Panc1 (cell line): Measurements from ENCODE around the gene ATP6V1B1. TPM values are rescaled to one million over a fixed set of nuclear protein-coding genes. Genes with fewer than 3 reads are reported as not detected.

ENCODE experiments used
- ATAC-seq: fragments of 200-7000 bp; cut with Tn5 transposase; 2 replicates; pipeline ENCODE4 v1.9.1; 2020; ENCODE audit warnings: mild to moderate bottlenecking, moderate library complexity
- Bru-seq: library from RNA; stranded (reverse); fragments of 400-500 nt; gene quantifications from one replicate; lab custom pipeline; 2021; lab: Mats Ljungman, UMichigan
- BruChase-seq, 2 experiments: library from RNA; stranded (reverse); fragments of 400-500 nt; gene quantifications; one replicate each; lab custom pipeline; 2021; lab: Mats Ljungman, UMichigan
- BruUV-seq: library from RNA; stranded (reverse); fragments of 400-500 nt; replicated peaks from 2 replicates; lab custom pipeline; 2021; lab: Mats Ljungman, UMichigan
- CTCF ChIA-PET: fragments of 300-600 bp; sonication (Branson Sonifier 250); formaldehyde crosslinking; loops from one replicate; lab custom pipeline; 2022; ENCODE audit warnings: antibody characterized with exemption; lab: Charles Lee
- POLR2A ChIA-PET: fragments of 300-600 bp; sonication (Branson Sonifier 250); formaldehyde crosslinking; loops from one replicate; lab custom pipeline; 2022; ENCODE audit warnings: antibody characterized with exemption; lab: Charles Lee
- DNase-seq: peaks from one replicate; pipeline ENCODE4 v3.0.0-alpha.2; 2010; ENCODE audit warnings: low read depth, low spot score
- H3K27ac ChIP-seq: 2 replicates; pipeline ENCODE4 v1.5.1; 2011; ENCODE audit warnings: mild to moderate bottlenecking, low read length, inconsistent platforms
- H3K27me3 ChIP-seq: fragments of 200-500 bp; sonication (Bioruptor generic); 2 replicates; pipeline ENCODE4 v1.6.0; 2014; ENCODE audit warnings: low read length, inconsistent platforms; ENCODE audit not compliant: control insufficient read depth, insufficient read depth
- H3K36me3 ChIP-seq: fragments of 200-500 bp; sonication (Bioruptor generic); 2 replicates; pipeline ENCODE4 v1.5.1; 2014; ENCODE audit warnings: inconsistent platforms, mild to moderate bottlenecking, low read length, moderate library complexity; ENCODE audit not compliant: control insufficient read depth, insufficient read depth
- H3K4me1 ChIP-seq: 2 replicates; pipeline ENCODE4 v1.5.1; 2011; ENCODE audit warnings: inconsistent platforms, mild to moderate bottlenecking, low read length, moderate library complexity; ENCODE audit not compliant: control insufficient read depth, insufficient read depth
- H3K4me3 ChIP-seq, 2 experiments: 2 replicates each; pipeline ENCODE4 v1.5.1; 2011 to 2012; ENCODE audit warnings: low read depth in 2 of 2, low read length in 2 of 2, mild to moderate bottlenecking in 2 of 2, inconsistent platforms in 1 of 2, moderate library complexity in 1 of 2
- H3K9me3 ChIP-seq: fragments of 200-500 bp; sonication (Bioruptor generic); 2 replicates; pipeline ENCODE4 v1.5.1; 2014; ENCODE audit warnings: low read depth, mild to moderate bottlenecking, inconsistent platforms, low read length, moderate library complexity; ENCODE audit not compliant: control insufficient read depth, insufficient read depth
- POLR2AphosphoS5 ChIP-seq: IDR thresholded peaks from 2 replicates; pipeline ENCODE4 v1.6.1; 2012; ENCODE audit warnings: mild to moderate bottlenecking, low read depth, low read length, moderate library complexity
- SIN3A ChIP-seq: IDR thresholded peaks from 2 replicates; pipeline ENCODE4 v1.6.1; 2012; ENCODE audit warnings: low read depth, mild to moderate bottlenecking, low read length, moderate library complexity, borderline replicate concordance; ENCODE audit not compliant: insufficient read depth
- TCF7L2 ChIP-seq: IDR thresholded peaks from 2 replicates; pipeline ENCODE4 v1.6.1; 2011; ENCODE audit warnings: mild to moderate bottlenecking, low read depth, low read length, inconsistent platforms
- in situ Hi-C: cut with HindIII; loops from 2 replicates; pipeline ENCODE4 v1.10.0; 2016; ENCODE audit warnings: low sequenced_read_pairs, low pct_unique_long_range_greater_than_20kb
- intact Hi-C: fragments of 100-400 bp; cut with micrococcal nuclease; formaldehyde crosslinking; loops from one replicate; pipeline ENCODE4 v1.10.0; 2022; ENCODE audit not compliant: unreplicated experiment
- long read RNA-seq: library from polyadenylated mRNA; unstranded; transcript quantifications from one replicate; pipeline ENCODE4 v2.0.0, GENCODE V29; 2021; ENCODE audit not compliant: unreplicated experiment
- polyA plus RNA-seq: library from polyadenylated mRNA; unstranded; fragments of >200 nt; gene quantifications from one replicate; pipeline ENCODE4 v1.2.1, GENCODE V29; 2012; ENCODE audit warnings: missing spikeins; ENCODE audit not compliant: insufficient read length
- total RNA-seq: library from RNA; stranded (reverse); gene quantifications from one replicate; pipeline ENCODE4 v1.2.1, GENCODE V29; 2021; ENCODE audit not compliant: unreplicated experiment
- TF ChIP-seq, protein P1 (sequence below): fragments of 450-650 bp; IDR thresholded peaks from 2 replicates; pipeline ENCODE4 v1.5.1; 2017; ENCODE audit warnings: mild to moderate bottlenecking
- TF ChIP-seq, protein P2 (sequence below), 2 experiments: IDR thresholded peaks; 2 replicates each; pipeline ENCODE4 v1.6.1; 2011 to 2012; ENCODE audit warnings: low read depth in 2 of 2, control low read depth in 1 of 2, low read length in 1 of 2, mild to moderate bottlenecking in 1 of 2, moderate library complexity in 1 of 2; ENCODE audit not compliant: insufficient read depth in 1 of 2

Gene ATP6V1B1
- total RNA-seq (0.18 TPM), Bru-seq, nascent RNA (percentile 22 among the genes with signal in this experiment), BruChase-seq, experiment 1, labeled RNA remaining after a 2-hour chase (percentile 24 among the genes with signal in this experiment), BruChase-seq, experiment 2, labeled RNA remaining after a 6-hour chase (percentile 26 among the genes with signal in this experiment)
- not detected for polyA plus RNA-seq
- long read RNA-seq: 0 reads

DNA sequence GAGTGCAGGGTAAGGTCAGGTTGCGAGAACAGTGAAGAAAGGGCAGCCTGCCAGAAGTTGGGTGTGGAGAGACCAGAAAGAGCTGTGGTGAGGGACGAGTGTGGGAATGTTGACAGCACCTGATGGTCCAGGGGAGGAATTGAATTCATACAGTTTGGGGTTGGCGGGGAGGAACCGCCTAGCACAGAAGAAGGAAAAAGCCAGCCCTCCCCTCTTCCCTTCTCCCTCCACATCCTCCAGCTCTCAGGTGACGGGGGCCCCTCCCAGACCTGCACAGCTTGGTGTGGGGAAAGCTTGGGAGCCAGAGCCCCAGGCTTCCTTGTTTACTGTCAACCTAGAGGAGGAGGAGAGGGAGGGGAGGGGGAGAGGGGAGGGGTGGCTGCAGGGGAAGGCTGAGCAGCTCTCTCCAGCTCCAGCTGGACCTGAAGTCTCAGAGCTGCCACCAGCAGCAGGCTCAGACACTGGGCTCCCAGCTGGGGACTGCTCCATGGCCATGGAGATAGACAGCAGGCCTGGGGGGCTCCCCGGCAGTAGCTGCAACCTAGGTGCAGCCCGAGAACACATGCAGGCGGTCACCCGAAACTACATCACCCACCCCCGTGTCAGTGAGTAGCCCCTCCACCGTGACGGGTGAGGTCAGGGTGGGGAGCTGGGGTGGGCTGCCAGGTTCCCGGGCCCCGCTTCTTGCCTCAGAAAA lies at the start of gene ATP6V1B1:
Gene ATP6V1B1, plus strand, starts transcription at position 433 of the 697 bp plus-strand sequence. Its CDS starts 55 bp downstream, at position 488.
- intact Hi-C loops: no loop called here

DNA sequence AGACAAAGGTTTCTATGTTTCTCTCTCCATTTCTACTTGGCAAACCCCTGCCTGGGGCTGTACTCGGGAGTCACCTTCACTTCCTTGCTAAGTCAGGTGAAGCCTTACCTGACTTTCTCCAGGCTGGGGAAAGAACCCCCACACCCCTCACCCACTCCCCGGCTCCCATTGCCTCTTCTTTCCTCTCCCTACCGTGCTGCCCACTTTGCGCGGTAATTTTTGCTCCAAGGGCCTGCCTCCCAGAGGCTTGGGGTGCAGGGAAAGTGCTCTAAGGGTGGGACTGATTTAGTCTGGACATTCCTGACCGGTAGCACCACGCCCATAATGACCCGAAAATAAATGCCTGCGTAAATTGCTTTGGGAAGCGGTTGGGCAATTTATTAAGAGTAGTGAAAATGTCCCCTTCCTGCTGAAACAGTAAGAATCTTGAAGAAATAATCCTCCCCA lies 49.1 kb upstream of the ATP6V1B1 start:
- in situ Hi-C loops (no loop called here), intact Hi-C loops (no loop called here)
- TF ChIP-seq TCF7L2: no peak
- no peak for TF ChIP-seq SIN3A
- TF ChIP-seq, protein P1, sequence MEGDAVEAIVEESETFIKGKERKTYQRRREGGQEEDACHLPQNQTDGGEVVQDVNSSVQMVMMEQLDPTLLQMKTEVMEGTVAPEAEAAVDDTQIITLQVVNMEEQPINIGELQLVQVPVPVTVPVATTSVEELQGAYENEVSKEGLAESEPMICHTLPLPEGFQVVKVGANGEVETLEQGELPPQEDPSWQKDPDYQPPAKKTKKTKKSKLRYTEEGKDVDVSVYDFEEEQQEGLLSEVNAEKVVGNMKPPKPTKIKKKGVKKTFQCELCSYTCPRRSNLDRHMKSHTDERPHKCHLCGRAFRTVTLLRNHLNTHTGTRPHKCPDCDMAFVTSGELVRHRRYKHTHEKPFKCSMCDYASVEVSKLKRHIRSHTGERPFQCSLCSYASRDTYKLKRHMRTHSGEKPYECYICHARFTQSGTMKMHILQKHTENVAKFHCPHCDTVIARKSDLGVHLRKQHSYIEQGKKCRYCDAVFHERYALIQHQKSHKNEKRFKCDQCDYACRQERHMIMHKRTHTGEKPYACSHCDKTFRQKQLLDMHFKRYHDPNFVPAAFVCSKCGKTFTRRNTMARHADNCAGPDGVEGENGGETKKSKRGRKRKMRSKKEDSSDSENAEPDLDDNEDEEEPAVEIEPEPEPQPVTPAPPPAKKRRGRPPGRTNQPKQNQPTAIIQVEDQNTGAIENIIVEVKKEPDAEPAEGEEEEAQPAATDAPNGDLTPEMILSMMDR: no peak
- no peak for TF ChIP-seq POLR2AphosphoS5
- TF ChIP-seq, protein P2, sequence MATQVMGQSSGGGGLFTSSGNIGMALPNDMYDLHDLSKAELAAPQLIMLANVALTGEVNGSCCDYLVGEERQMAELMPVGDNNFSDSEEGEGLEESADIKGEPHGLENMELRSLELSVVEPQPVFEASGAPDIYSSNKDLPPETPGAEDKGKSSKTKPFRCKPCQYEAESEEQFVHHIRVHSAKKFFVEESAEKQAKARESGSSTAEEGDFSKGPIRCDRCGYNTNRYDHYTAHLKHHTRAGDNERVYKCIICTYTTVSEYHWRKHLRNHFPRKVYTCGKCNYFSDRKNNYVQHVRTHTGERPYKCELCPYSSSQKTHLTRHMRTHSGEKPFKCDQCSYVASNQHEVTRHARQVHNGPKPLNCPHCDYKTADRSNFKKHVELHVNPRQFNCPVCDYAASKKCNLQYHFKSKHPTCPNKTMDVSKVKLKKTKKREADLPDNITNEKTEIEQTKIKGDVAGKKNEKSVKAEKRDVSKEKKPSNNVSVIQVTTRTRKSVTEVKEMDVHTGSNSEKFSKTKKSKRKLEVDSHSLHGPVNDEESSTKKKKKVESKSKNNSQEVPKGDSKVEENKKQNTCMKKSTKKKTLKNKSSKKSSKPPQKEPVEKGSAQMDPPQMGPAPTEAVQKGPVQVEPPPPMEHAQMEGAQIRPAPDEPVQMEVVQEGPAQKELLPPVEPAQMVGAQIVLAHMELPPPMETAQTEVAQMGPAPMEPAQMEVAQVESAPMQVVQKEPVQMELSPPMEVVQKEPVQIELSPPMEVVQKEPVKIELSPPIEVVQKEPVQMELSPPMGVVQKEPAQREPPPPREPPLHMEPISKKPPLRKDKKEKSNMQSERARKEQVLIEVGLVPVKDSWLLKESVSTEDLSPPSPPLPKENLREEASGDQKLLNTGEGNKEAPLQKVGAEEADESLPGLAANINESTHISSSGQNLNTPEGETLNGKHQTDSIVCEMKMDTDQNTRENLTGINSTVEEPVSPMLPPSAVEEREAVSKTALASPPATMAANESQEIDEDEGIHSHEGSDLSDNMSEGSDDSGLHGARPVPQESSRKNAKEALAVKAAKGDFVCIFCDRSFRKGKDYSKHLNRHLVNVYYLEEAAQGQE (IDR thresholded peaks at IDR 0.05; ENCODE audit: insufficient read depth in 1 of 2, low read depth in 2 of 2, low read length in 1 of 2): no peak
- DNase-seq: no peak
- no peaks in the 10 kb centered on the region for H3K36me3 ChIP-seq
- no peak overlapping the region for H3K27ac ChIP-seq
- H3K4me1 ChIP-seq: no peaks in the 10 kb centered on the region
- no TSS peak for BruUV-seq
- CTCF ChIA-PET: no interaction called here
- no peak for ATAC-seq
- H3K27me3 ChIP-seq: peaks cover 3% of the 10 kb centered on the region
- no peak overlapping the region for H3K4me3 ChIP-seq
- POLR2A ChIA-PET: no interaction called here
- H3K9me3 ChIP-seq: no peaks in the 10 kb centered on the region

More for the DNA sequence above, at the start of gene ATP6V1B1:
- no TSS peak for BruUV-seq
- ChIA-PET POLR2A (interaction anchor here (0.6 kb wide), 1 partner anchor 386 kb away, joined by 6 read pairs; no protein-coding TSS in a partner anchor), CTCF (interaction anchor here (0.6 kb wide), 2 partner anchors 16 to 29 kb away, joined by 3 to 4 read pairs; no protein-coding TSS in a partner anchor)
- in situ Hi-C loops: no loop called here
- H3K4me1 ChIP-seq: no peaks in the 10 kb centered on the region
- ATAC-seq (no peak), DNase-seq (no peak)
- H3K4me3 ChIP-seq: no peak within 1 kb of the TSS
- H3K36me3 ChIP-seq: no peaks in the 10 kb centered on the region
- no peak within 1 kb of the TSS for H3K27ac ChIP-seq
- no peaks in the 10 kb centered on the region for H3K9me3 ChIP-seq
- no peak for TF ChIP-seq TCF7L2
- TF ChIP-seq, protein P1: no peak
- TF ChIP-seq SIN3A: no peak
- TF ChIP-seq POLR2AphosphoS5: no peak
- TF ChIP-seq, protein P2 (IDR thresholded peaks at IDR 0.05; ENCODE audit: insufficient read depth in 1 of 2, low read depth in 2 of 2, low read length in 1 of 2): no peak
- no peaks in the 10 kb centered on the region for H3K27me3 ChIP-seq
